ENCODE data around the gene PODXL2. TPM values are rescaled to one million over a fixed set of nuclear protein-coding genes. Genes with fewer than 3 reads are reported as not detected.

Gene PODXL2
- total RNA-seq, 1 donor from 2014 or later = 74.0 TPM

- Mint-ChIP-seq H3K9me3 (no peaks in the 10 kb centered on the region), H3K27ac (ENCODE audit: unreplicated experiment) (no peak within 1 kb of the TSS), H3K4me1 (peaks cover 29% of the 10 kb centered on the region)
Observed at GRCh38 chr3:127590593-127591465, 38.2 kb upstream of the PODXL2 start, which contains the start of gene TPRA1. Gene TPRA1, minus strand, starts transcription at chr3:127590733. Its CDS starts 10,587 bp downstream, at chr3:127580146.

DNA sequence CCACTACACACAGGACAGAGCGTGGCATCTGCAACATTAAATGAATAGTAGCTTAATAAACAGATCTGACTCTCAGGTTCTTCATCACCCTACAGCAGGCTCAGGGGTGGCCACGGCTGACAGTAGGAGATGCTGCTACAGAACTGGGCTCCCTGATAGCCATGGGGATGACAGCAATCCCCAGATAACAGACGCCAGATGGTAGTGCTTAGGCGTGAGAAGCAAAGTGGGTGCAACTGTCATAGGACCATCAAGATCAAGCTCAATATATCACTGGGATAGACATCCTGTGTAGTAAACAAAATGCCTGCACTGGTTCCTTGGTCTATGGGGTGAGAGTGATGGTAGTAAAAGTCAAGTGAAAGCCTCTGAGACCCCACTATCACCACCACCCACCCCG is 35.8 kb upstream of the PODXL2 start:
- H3K27me3 Mint-ChIP-seq (ENCODE audit: low read depth) = peaks cover 7% of the 10 kb centered on the region
- DNase-seq (ENCODE audit: low read depth, low spot score) = no peak
- peaks cover 32% of the 10 kb centered on the region for H3K4me1 Mint-ChIP-seq
- H3K9me3 Mint-ChIP-seq = no peaks in the 10 kb centered on the region
- peak overlapping the region; percentile 66 for H3K4me3 Mint-ChIP-seq
- H3K36me3 Mint-ChIP-seq (ENCODE audit: low read depth) = no peaks in the 10 kb centered on the region
- H3K27ac Mint-ChIP-seq (ENCODE audit: unreplicated experiment) = no peak overlapping the region
- no peak for TF ChIP-seq CTCF (conservative IDR thresholded peaks at IDR 0.05)

More at GRCh38 chr3:127590593-127591465, 38.2 kb upstream of the PODXL2 start, which contains the start of gene TPRA1:
- H3K4me3 Mint-ChIP-seq = peak within 1 kb of the TSS; percentile 90
- H3K27me3 Mint-ChIP-seq (ENCODE audit: low read depth) = peaks cover 7% of the 10 kb centered on the region
- peak; percentile 76 for DNase-seq (ENCODE audit: low read depth, low spot score)
- TF ChIP-seq CTCF (conservative IDR thresholded peaks at IDR 0.05) = no peak
- H3K36me3 Mint-ChIP-seq (ENCODE audit: low read depth) = no peaks in the 10 kb centered on the region

- Mint-ChIP-seq H3K27ac (ENCODE audit: unreplicated experiment) (no peak overlapping the region), H3K4me3 (peak overlapping the region; percentile 73), H3K9me3 (no peaks in the 10 kb centered on the region), H3K27me3 (ENCODE audit: low read depth) (peaks cover 7% of the 10 kb centered on the region), H3K36me3 (ENCODE audit: low read depth) (peaks cover 2% of the 10 kb centered on the region), H3K4me1 (peaks cover 33% of the 10 kb centered on the region)
- TF ChIP-seq CTCF (conservative IDR thresholded peaks at IDR 0.05) = no peak
- DNase-seq (ENCODE audit: low read depth, low spot score) = no peak
Observed at GRCh38 chr3:127595303-127595702, 33.7 kb upstream of the PODXL2 start.

DNA sequence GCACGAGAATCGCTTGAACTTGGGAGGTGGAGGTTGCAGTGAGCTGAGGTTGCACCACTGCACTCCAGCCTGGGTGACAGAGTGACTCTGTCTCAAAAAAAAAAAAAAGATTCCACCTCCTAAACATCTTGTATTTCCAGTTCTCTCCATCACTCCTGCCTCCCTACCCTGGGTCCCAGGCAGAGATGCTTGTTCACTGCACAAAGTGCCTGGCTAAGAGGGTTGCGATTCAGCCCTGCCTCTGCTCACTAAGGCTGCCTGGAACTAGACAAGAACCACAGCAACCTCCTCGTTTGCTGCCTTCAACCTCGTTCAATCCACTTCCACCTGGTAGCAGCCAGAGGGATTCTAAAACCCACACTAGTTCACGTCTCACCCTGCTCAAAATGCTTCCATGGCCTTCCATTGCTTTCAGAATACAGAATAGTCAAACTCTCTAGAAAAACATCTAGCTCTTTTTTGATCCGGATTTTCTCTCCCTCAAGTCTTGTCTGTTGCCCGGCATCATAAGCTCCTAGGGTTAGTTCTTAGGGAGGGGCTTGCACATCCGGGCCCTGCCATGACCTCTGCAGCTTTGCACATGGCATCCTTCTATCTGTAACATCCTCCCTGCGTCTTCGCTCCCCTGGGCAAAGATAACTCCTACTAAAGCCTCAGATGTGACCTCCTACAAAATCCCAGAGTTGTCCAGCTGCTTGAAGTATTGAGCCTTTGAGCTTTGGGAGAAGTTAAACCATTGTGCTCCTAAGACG is 31.8 kb upstream of the PODXL2 start:
- no peak overlapping the region for H3K27ac Mint-ChIP-seq (ENCODE audit: unreplicated experiment)
- H3K4me1 Mint-ChIP-seq = peaks cover 40% of the 10 kb centered on the region

More for the DNA sequence above, 31.8 kb upstream of the PODXL2 start:
- no peaks in the 10 kb centered on the region for H3K9me3 Mint-ChIP-seq
- H3K4me3 Mint-ChIP-seq = peak overlapping the region; percentile 14
- DNase-seq (ENCODE audit: low read depth, low spot score) = no peak
- peaks cover 8% of the 10 kb centered on the region for H3K36me3 Mint-ChIP-seq (ENCODE audit: low read depth)
- H3K27me3 Mint-ChIP-seq (ENCODE audit: low read depth) = peaks cover 4% of the 10 kb centered on the region
- no peak for TF ChIP-seq CTCF (conservative IDR thresholded peaks at IDR 0.05)

Measured in neural crest cell (in vitro differentiated cells).